ENCODE results near the gene PDE6H. TPM values are rescaled to one million over a fixed set of nuclear protein-coding genes. Genes with fewer than 3 reads are reported as not detected.

The PDE6H gene
- total RNA-seq, 1 donor, result not detected

- Histone ChIP-seq H2AFZ (ENCODE audit: low read length) (no peak overlapping the region), H3K79me2 (ENCODE audit: insufficient read depth, low read length) (no peaks in the 10 kb centered on the region), H3K4me2 (ENCODE audit: insufficient read depth, low read length) (no peak overlapping the region), H3K4me1 (ENCODE audit: insufficient read depth, low read length) (no peaks in the 10 kb centered on the region), H3K36me3 (ENCODE audit: insufficient read depth, low read length) (no peaks in the 10 kb centered on the region), H3K9me3 (ENCODE audit: low read depth, low read length) (no peaks in the 10 kb centered on the region), H4K20me1 (ENCODE audit: insufficient read depth, low read length) (no peaks in the 10 kb centered on the region), H3K4me3 (ENCODE audit: insufficient read depth, low read length) (no peak overlapping the region), H3K27me3 (ENCODE audit: insufficient read depth, low read length) (peaks cover 14% of the 10 kb centered on the region), H3K27ac (ENCODE audit: low read depth, low read length) (no peak overlapping the region)
- DNase-seq (ENCODE audit: insufficient read length, low spot score, missing footprints), result no peak
- TF ChIP-seq, protein P1, sequence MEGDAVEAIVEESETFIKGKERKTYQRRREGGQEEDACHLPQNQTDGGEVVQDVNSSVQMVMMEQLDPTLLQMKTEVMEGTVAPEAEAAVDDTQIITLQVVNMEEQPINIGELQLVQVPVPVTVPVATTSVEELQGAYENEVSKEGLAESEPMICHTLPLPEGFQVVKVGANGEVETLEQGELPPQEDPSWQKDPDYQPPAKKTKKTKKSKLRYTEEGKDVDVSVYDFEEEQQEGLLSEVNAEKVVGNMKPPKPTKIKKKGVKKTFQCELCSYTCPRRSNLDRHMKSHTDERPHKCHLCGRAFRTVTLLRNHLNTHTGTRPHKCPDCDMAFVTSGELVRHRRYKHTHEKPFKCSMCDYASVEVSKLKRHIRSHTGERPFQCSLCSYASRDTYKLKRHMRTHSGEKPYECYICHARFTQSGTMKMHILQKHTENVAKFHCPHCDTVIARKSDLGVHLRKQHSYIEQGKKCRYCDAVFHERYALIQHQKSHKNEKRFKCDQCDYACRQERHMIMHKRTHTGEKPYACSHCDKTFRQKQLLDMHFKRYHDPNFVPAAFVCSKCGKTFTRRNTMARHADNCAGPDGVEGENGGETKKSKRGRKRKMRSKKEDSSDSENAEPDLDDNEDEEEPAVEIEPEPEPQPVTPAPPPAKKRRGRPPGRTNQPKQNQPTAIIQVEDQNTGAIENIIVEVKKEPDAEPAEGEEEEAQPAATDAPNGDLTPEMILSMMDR (IDR thresholded peaks at IDR 0.05; ENCODE audit: extremely low read depth, low read depth, low read length), result no peak
Measured at GRCh38 chr12:15007551-15007950, 34.7 kb downstream of the PDE6H start.

GRCh38 chr12:15011162-15011561 is 38.3 kb downstream of the PDE6H start:
- Histone ChIP-seq H3K4me1 (ENCODE audit: insufficient read depth, low read length) (no peaks in the 10 kb centered on the region), H3K4me3 (ENCODE audit: insufficient read depth, low read length) (no peak overlapping the region), H3K27ac (ENCODE audit: low read depth, low read length) (no peak overlapping the region), H3K9me3 (ENCODE audit: low read depth, low read length) (no peaks in the 10 kb centered on the region), H3K79me2 (ENCODE audit: insufficient read depth, low read length) (no peaks in the 10 kb centered on the region), H4K20me1 (ENCODE audit: insufficient read depth, low read length) (no peaks in the 10 kb centered on the region), H3K4me2 (ENCODE audit: insufficient read depth, low read length) (no peak overlapping the region), H3K36me3 (ENCODE audit: insufficient read depth, low read length) (no peaks in the 10 kb centered on the region), H3K27me3 (ENCODE audit: insufficient read depth, low read length) (no peaks in the 10 kb centered on the region), H2AFZ (ENCODE audit: low read length) (no peak overlapping the region)
- TF ChIP-seq, protein P1 (IDR thresholded peaks at IDR 0.05; ENCODE audit: extremely low read depth, low read depth, low read length), result peak; percentile 24
- DNase-seq (ENCODE audit: insufficient read length, low spot score, missing footprints), result no peak

GRCh38 chr12:15013634-15014179 is 40.9 kb downstream of the PDE6H start:
- Histone ChIP-seq H3K4me3 (ENCODE audit: insufficient read depth, low read length) (no peak overlapping the region), H4K20me1 (ENCODE audit: insufficient read depth, low read length) (no peaks in the 10 kb centered on the region), H3K27me3 (ENCODE audit: insufficient read depth, low read length) (no peaks in the 10 kb centered on the region), H3K4me2 (ENCODE audit: insufficient read depth, low read length) (no peak overlapping the region), H3K9me3 (ENCODE audit: low read depth, low read length) (no peaks in the 10 kb centered on the region), H3K4me1 (ENCODE audit: insufficient read depth, low read length) (no peaks in the 10 kb centered on the region), H3K27ac (ENCODE audit: low read depth, low read length) (no peak overlapping the region), H2AFZ (ENCODE audit: low read length) (no peak overlapping the region), H3K79me2 (ENCODE audit: insufficient read depth, low read length) (no peaks in the 10 kb centered on the region), H3K36me3 (ENCODE audit: insufficient read depth, low read length) (no peaks in the 10 kb centered on the region)
- TF ChIP-seq, protein P1 (IDR thresholded peaks at IDR 0.05; ENCODE audit: extremely low read depth, low read depth, low read length), result no peak
- no peak for DNase-seq (ENCODE audit: insufficient read length, low spot score, missing footprints)

DNA sequence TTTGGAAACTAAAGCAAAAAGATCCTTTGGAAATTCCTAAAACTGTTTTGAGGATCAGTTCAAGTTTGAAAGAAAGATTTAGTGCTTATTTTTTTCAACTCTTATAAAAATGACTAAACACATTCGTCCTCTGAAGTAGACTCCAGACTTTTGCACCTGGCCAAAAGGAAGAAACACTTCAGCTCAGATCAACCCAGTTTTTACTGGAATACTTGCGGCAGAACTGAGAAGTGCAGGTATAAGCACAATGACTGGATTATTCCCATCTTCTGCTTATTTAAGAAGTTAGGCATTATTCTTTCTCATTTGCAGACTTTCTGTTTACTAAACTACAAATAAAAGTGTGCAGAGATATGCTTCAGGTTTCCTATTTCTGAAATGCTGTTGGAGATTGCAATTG is 41.9 kb downstream of the PDE6H start:
- TF ChIP-seq, protein P1 (IDR thresholded peaks at IDR 0.05; ENCODE audit: extremely low read depth, low read depth, low read length), result no peak
- DNase-seq (ENCODE audit: insufficient read length, low spot score, missing footprints), result no peak
- H2AFZ ChIP-seq (ENCODE audit: low read length), result no peak overlapping the region

More for the DNA sequence above, 41.9 kb downstream of the PDE6H start:
- Histone ChIP-seq H4K20me1 (ENCODE audit: insufficient read depth, low read length) (no peaks in the 10 kb centered on the region), H3K36me3 (ENCODE audit: insufficient read depth, low read length) (no peaks in the 10 kb centered on the region), H3K27ac (ENCODE audit: low read depth, low read length) (no peak overlapping the region), H3K4me1 (ENCODE audit: insufficient read depth, low read length) (no peaks in the 10 kb centered on the region), H3K9me3 (ENCODE audit: low read depth, low read length) (no peaks in the 10 kb centered on the region), H3K4me3 (ENCODE audit: insufficient read depth, low read length) (no peak overlapping the region), H3K4me2 (ENCODE audit: insufficient read depth, low read length) (no peak overlapping the region), H3K79me2 (ENCODE audit: insufficient read depth, low read length) (no peaks in the 10 kb centered on the region), H3K27me3 (ENCODE audit: insufficient read depth, low read length) (no peaks in the 10 kb centered on the region)
